ENCODE data around the gene CTDSPL2.
"Not testable (repeated sequence)": the region's sequence is repeated elsewhere in the genome, so short reads cannot be mapped to it uniquely, and the experiment has no call there.

CTDSPL2 gene

DNA sequence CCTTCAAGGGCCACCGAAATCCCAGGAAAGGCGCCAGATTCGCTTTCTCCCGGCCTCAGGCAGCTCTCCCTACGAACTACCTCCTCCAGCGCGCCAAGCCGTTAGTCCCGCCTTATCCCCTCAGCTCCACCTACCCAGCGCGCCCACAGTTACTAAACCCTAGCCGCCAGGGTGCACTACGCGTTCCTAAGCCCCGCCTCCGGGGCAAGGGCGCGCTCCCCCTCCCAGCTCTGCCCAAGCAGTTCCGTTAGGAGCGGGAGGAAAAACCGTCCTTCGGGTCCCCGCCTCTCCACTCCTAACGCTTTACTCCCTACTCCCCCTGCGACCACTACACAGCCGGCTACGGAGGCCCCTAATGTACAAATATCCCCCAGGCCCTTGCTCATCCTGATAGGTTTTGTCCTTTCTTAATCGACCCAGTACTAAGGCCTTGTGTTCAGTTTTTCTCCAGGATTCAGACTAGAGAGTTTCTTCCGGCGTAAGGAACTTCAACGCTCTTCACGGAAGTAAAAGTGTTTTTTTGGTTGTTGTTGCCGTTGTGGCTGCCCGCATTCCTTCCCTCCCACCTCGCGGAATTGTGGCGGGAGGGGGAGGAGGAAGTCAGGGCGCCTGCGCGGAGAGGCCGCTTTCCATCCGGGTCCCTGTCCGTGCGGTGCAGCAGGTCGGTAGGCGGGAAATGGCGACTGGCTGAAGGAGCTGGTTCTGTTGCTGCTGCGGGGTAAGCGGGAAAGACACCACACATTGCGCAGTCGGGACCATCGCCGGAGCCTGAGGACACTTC is at the start of gene CTDSPL2:
TSS of gene CTDSPL2 (plus strand) at position 655 of the 781 bp plus-strand sequence. CDS start 31,386 bp downstream, outside the sequence.
- DNase-seq (ENCODE audit: low spot score), result peak; percentile 93

DNA sequence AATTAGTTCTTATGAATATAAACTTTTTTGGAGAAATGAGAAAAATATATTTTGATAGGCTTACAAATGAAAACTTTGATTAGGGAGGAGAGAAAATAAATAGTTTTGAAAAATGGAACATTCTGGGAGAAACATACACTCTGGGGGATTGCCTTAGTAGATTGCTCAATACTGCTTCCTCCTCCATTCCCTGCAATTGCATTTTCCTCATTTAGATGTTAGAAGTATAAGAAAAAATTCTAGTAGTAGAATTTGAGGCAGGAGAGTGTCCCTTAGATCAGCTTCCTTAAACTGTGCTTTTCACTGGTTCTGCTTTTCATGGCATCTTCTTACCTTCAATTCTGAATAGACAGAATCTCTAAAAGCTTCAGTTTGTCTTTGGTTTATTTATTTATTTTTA is 46.2 kb upstream of the CTDSPL2 start:
- no peak for DNase-seq (ENCODE audit: low spot score)

DNA sequence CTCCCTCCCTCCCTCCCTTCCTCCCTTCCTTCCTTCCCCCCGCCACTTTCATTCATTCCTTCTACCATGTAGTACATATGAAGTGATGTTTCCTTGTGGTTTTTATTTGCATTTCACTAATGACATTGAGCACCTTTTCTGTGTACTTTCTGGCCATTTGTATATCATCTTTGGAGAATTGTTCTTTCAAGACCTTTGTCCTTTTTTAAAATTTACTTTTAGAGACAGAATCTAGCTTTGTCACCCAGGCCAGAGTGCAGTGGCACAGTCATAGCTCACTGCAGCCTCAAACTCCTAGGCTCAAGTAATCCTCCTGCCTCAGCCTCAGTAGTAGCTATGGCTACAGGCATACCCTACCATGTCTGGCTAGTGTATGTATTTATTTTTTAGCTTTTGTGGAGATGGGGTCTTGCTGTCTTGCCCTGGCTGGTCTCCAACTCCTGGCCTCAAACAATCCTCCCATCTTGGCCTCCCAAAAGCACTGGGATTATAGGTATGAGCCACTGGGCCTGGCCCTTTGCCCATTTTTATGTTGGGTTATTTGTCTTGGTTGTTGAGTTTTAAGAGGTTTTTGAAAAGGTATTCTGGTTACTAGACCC is 42.0 kb upstream of the CTDSPL2 start:
- DNase-seq (ENCODE audit: low spot score), result no peak

DNA sequence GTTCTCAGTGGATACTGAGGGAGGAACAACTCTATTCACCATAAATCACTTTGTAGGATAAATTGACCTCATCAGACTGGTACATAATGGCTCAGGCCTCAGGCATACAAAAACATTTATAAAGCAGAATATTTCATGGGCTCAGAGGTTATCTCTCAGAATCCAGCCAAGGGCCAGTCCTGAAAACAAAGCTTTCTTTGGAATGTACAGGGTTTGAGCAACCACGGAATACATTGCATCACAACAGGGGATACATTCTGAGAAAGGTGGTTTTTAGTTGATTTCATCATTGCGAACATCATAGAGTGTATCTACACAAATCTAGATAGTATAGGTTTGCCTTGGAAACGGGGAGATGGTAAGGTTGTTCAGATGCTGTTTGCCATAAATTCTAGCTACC is 33.4 kb upstream of the CTDSPL2 start:
- no peak for DNase-seq (ENCODE audit: low spot score)

DNA sequence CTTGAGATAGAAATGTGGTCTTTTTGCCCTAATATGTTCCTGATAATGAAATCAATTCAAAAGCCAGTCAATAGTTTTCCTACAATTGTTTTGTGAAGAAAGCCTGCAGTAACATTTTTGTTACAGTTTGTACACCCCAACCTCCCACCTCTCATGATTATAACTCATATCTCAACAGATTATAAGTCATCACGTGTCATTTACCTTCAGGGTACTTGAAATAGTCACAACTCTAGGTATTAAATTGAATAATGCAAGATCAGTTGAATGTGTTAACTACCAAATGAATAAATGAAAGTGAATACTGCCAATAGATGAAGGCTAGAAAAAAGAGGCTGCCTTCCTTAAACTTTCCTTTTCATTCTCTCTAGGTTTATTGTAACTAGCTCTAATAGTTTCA is 32.9 kb upstream of the CTDSPL2 start:
- DNase-seq (ENCODE audit: low spot score), result no peak

DNA sequence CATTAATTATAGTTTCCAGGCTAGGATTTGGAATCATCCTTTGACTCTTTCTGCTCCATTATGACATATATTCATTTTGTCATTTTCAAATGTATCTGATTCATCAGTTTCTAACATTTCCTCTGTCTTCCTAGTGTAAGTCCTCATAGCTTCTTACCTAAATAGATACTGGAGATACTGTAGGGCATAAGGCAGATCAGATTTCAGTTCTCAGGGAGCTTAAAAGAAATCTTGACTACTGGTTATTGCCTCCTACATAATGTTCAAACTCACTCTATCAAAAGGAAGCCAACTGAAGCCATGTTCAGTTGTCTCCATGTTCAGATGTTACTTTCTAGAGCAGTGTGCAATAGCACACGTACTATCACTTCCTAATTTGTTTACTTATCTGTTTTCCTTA is 29.6 kb upstream of the CTDSPL2 start:
- DNase-seq (ENCODE audit: low spot score), result no peak

DNA sequence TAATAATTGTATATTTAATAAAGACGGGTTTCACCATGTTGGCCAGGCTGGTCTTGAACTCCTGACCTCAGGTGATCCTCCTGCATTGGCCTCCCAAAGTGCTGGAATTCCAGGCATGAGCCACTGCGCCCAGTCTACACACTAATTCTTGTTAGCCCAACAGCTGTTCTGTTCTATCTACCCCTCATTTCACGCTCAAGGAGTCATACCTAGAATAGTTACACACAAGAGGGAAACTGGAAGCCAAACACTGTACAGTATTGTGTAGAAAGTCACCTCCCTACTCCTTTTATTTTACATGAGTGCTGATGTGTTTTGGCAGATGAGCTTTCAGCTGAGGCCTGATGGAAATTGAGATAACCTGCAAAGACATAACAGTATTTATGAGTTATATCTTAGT is 13.4 kb upstream of the CTDSPL2 start:
- no peak for DNase-seq (ENCODE audit: low spot score)

DNA sequence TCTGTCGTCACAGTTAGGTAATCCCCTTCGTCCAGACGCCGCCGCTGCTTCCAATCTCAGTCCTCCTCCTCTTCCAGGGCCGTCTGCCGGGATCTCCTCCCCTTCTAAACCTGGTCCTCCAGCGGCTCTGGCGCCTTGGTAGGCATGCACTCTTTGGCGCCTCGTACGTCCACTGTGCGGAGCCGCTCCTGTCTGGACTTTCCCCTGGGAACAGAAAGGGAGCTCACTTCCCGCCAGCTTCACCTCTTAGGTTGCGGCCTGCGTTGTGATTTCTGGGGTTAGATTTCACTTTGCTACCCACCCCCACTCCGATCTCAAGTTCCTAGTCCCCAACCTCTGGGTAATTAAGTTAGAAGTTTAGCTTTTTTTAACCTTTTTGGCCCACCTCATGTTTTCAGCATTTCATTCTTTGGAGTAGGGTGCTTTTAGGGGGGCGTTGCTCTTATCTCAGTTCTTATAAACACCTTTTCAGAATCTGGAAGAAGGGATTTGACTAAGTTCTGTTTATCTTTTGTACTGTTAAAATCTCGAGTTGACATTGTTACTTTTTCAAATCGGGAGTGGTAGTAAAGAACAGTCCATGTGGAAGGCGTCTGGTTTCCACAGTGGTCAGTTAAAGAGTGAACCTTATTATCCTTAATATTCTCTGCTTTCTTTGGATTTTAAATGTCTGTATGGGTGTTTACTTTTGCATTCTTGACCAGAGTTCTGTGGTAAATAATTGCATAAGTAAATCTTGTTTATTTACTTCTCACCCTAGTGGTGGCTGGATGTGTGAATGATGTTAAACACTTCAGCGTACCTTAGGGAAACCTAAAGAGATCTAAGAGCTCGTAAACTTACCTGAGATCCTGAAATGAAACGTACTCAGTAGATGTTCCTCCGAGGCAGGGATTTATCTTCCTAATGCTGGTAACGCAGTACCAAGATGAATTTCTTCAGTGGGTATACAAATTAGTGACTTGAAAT is 611 bp downstream of the CTDSPL2 start:
- DNase-seq (ENCODE audit: low spot score), result peak; percentile 37

DNA sequence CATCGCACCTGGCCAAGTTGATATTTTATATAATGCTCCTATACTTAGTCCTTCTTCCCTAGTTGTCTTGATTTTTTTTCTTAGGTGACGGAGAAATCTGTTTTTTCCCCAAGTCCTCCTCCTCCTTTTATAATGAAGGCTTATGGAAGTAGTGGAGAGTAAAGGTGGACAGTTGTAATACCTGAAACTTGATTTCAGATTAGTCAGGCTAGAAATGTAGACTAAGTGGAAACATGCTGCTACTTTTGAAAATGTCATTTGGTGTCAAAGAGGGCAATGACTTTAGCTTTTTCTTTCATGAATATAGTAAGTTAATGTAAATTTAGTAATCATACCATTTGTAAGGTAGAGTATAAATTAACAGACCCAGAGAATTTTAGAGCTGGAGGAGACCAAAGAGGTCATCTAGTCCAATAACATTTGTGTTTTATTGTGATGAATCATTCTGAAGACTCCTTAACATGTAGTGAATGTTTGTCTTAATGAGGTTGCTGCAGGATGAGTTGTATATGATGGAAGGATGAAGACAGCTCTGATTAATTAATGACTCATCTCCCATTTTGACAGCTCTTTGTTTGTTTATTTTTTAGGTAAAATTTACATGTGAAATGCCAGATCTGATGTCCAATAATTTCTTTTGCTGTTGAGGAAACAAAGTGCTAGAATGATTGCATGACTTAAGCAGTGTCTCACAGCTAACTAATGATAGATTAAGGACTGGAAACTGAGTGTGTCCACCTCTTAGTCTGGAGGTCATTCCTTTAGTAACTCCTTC is 8.7 kb downstream of the CTDSPL2 start:
- no peak for DNase-seq (ENCODE audit: low spot score)

DNA sequence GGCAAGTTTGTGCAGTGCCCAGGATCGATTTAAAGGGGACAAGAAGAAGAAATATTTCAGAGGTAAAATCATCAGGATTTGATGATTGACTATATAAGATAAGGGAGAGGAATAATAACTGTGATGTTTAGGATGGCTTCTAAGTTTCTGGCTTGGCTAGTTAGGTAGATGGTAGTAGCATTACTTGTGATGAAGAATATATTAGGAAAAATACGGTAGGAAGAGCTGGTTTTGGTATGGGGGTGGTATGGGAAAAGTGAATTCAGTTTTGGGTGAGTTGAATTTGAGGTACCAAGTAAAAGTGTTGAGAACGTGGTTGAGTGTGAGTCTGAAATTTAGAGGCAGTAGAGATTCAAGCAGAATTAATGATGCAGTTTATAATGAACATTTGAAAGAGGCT is 11.0 kb downstream of the CTDSPL2 start:
- no peak for DNase-seq (ENCODE audit: low spot score)

DNA sequence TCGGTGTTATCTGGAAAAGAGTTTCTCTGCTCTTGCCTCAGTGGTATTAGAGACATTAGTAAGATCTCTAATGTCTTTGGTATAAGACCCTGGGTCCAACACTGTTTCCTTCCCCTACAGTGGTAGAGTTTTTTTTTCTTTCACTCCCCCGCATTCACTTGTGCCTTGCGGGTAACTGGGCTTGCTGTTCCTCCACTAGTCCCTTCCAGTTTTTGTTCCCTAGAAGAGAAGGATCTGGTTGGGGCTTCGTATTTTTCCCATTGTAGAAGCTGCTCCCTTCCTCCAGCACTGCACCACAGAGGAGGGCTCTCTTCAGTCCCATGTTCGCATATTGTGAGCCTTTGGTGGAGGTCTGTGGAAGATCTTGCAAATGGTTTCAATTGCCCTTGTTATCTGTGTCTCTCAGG is 13.7 kb downstream of the CTDSPL2 start:
- no peak for DNase-seq (ENCODE audit: low spot score)

DNA sequence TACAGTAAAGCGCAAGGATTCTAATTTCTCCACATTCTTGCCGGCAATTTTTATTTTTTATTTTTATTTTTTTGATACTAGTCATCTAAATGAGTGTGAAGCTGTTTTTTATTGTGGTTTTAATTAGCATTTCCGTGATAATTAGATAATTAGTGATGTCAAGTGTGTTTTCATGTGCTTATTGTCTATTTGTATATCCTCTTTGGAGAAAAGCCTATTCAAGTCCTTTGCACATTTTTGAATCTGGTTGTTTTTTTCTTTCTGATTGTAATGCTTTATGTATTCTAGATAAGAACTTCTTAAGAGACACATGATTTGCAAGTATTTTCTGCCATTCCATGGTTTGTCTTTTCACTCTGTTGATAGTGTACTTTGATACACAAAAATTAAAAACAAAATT is 16.1 kb downstream of the CTDSPL2 start:
- no peak for DNase-seq (ENCODE audit: low spot score)

DNA sequence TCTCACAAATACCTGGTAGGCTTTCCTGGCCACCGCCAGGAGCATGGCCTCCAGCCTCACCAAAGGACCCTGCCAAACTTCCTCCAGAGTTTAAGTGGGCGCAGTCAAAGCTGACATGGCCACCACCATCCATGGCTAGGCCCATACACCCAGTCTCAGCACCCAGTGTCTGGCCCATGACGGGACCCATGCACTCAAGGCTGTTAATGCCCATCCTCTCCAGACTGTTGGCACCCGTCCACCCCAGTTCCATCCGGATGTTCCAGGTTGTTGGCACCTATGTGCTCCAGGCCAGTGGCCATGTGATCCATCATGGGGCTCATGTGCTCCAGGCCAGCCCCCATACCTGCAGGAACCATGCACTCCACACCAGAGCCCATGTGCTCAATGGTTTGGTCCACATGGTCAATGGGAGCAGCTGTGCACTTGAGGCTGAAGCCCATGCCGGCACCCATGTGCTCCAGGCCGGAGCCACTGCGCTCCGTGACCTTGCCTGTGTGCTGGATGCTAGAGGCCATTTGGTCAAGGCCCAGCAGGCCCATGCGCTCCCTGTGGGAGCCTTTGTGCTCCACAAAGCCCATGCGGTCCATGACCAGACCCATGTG is 20.4 kb downstream of the CTDSPL2 start:
- DNase-seq (ENCODE audit: low spot score), result no peak

DNA sequence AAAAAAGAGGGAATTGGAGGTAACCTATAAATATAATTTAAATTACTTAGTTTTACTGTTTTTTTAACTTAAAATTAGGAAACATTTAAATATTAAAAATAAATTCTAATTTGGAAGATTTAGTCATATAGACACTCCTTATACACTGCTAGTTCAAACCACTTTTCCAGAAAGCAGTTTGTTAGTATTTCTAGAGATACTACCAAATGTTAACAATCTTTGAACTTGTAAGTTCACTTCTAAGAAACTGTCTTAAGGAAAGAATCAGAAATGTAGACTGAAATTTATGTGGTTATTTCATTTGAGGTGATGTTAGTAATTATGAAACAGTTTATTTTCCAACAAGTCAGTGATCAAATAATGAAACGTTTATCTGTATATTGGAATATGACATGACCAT is 22.7 kb downstream of the CTDSPL2 start:
- no peak for DNase-seq (ENCODE audit: low spot score)

DNA sequence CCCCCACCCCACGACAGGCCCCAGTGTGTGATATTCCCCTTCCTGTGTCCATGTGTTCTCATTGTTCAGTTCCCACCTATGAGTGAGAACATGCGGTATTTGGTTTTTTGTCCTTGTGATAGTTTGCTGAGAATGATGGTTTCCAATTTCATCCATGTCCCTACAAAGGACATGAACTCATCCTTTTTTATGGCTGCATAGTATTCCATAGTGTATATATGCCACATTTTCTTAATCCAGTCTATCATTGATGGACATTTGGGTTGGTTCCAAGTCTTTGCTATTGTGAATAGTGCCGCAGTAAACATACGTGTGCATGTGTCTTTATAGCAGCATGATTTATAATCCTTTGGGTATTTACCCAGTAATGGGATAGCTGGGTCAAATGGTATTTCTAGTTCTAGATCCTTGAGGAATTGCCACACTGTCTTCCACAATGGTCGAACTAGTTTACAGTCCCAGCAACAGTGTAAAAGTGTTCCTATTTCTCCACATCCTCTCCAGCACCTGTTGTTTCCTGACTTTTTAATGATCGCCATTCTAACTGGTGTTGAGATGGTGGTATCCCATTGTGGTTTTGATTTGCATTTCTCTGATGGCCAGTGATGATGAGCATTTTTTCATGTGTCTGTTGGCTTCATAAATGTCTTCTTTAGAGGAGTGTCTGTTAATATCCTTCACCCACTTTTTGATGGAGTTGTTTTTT is 26.3 kb downstream of the CTDSPL2 start:
- not testable (repeated sequence) for DNase-seq (ENCODE audit: low spot score)

DNA sequence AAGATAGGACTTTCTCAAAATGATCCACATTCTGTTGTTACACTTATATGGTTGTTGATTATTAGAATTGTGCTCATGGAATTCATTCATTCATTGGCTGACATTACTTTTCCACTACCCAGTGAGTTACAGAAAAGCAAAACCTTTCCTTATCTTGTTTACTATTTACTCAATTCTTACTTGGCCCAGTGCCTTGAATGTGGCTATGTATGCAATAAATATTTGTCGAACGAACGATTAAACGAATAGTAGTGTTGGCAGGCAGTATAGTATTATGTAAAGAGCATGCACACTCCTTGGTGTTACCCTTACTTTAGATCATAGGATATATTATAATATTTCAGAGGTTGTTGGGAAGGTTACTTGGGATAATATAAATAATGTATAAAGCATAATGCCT is 31.0 kb downstream of the CTDSPL2 start:
- no peak for DNase-seq (ENCODE audit: low spot score)

DNA sequence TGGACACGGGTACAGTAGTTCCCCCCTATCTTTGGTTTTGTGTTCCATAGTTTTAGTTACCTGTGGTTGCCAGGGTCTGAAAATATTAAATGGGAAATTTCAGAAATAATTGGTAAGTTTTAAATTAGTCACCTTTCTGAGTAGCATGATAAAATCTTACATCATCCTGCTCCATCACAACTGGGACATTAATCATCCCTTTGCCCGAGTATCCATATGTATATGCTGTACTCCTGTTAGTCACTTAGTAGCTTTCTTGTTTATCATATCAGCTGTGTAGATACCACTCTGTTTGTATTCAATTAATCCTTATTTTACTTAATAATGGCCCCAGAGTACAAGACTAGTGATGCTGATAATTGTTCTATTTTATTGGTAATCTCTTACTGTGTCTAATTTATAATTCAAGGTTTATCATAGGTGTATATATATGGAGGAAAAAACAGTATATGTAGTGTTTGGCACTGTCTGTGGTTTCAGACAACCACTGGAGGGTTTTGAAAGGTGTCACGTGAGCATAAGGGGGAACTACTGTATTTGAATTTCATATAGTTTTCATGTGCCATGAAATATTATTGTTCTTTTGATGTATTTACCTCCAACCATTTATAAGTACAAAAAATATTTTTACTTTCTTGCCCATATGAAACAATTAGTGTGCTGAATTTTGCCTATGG is 41.4 kb downstream of the CTDSPL2 start:
- DNase-seq (ENCODE audit: low spot score), result no peak

DNA sequence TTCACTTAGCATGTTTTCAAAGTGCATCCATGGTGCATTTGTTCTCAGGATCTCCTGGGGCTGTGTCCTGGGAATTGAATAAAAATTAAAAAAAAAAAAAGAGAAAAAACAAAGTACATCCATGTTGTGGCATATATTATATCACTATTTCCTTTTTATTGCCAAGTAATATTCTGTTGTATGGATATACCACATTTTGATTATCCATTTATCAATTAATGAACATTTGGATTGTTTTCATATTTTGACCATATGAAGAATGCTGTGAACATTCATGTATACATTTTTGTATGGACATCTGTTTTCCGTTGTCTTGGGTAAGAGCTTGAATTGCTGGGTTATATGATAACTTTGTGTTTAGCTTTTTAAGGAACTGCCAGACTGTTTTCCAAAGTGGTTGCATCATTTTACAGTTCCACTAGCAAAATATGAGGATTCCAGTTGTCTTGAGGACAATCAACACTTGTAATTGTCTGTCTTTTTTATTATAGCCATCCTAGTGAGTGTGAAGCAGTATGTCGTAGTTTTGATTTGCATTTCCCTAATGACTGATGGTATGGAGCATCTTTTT is 44.5 kb downstream of the CTDSPL2 start:
- no peak for DNase-seq (ENCODE audit: low spot score)

DNA sequence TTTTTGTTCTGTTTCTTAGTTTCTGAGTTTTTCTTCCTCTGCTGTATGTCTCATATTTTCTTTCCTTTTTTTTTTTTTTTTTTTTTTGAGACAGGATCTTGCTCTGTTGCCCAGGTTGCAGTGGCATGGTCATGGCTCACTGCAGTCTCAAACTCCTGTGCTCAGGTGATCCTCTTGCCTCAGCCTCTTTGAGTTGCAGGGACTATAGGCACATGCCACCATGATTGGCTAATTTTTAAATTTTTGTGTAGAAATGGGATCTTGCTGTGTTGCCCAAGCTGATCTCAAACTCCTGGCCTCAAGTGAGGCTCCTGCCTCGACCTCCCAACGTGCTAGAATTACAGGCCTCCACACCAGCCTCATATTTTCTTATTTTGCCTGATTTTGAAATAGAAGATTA is 51.9 kb downstream of the CTDSPL2 start:
- DNase-seq (ENCODE audit: low spot score), result no peak

DNA sequence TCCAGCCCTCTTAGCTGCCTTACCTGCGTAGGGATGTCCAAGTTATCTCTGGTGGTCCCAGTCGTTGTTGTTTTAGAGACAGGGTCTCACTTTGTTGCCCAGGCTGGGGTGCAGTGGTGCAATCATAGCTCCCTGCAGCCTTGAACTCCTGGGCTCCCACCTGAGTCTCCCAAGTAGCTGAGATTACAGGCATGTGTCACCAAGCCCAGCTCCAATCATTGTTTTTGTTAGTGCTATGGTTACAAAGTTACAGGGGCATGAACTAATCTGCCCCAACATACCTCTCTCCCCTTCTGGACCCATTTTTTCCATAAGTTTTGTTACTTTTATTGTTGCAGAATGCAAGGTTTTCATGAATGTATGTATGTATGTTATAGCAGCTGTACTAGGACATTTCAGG is 54.7 kb downstream of the CTDSPL2 start:
- DNase-seq (ENCODE audit: low spot score), result no peak

Data from iPS-NIHi11 (cell line).